Large intestine (tissue), 3 donors: ENCODE data around the gene SETD7. TPM values are rescaled to one million over a fixed set of nuclear protein-coding genes. Genes with fewer than 3 reads are reported as not detected.

Experiments
- DNase-seq, 2 donors: peaks; one replicate each; pipeline versions ENCODE4 v3.0.0 to v3.0.0-alpha.2; 2013
- H3K27ac ChIP-seq: one replicate; pipeline ENCODE4 v1.5.1; 2013; ENCODE audit warnings: low read length
- H3K27me3 ChIP-seq: 2 replicates; pipeline ENCODE4 v1.6.1; 2013; ENCODE audit warnings: low read length; ENCODE audit not compliant: control insufficient read depth, insufficient read depth
- H3K36me3 ChIP-seq: 2 replicates; pipeline ENCODE4 v1.6.1; 2013; ENCODE audit warnings: low read length; ENCODE audit not compliant: control insufficient read depth, insufficient read depth
- H3K4me1 ChIP-seq: one replicate; pipeline ENCODE4 v1.6.1; 2013; ENCODE audit warnings: low read length; ENCODE audit not compliant: control insufficient read depth, insufficient read depth
- H3K4me3 ChIP-seq: one replicate; pipeline ENCODE4 v1.5.1; 2013; ENCODE audit warnings: low read length
- H3K9me3 ChIP-seq: one replicate; pipeline ENCODE4 v1.6.1; 2013; ENCODE audit warnings: mild to moderate bottlenecking, low read depth, low read length, moderate library complexity; ENCODE audit not compliant: control insufficient read depth
- WGBS: methylation state at CpG from one replicate; pipeline ENCODE4 v1.1.5; 2013; ENCODE audit warnings: low lambda C conversion rate; ENCODE audit not compliant: insufficient coverage; 5-methylcytosine and 5-hydroxymethylcytosine counted together
- polyA plus RNA-seq: library from polyadenylated mRNA; unstranded; fragments of 120-200 nt; gene quantifications from one replicate; pipeline ENCODE4 v1.2.1, GENCODE V29; 2013

Gene SETD7
- polyA plus RNA-seq, 1 donor: 6.1 TPM

DNA sequence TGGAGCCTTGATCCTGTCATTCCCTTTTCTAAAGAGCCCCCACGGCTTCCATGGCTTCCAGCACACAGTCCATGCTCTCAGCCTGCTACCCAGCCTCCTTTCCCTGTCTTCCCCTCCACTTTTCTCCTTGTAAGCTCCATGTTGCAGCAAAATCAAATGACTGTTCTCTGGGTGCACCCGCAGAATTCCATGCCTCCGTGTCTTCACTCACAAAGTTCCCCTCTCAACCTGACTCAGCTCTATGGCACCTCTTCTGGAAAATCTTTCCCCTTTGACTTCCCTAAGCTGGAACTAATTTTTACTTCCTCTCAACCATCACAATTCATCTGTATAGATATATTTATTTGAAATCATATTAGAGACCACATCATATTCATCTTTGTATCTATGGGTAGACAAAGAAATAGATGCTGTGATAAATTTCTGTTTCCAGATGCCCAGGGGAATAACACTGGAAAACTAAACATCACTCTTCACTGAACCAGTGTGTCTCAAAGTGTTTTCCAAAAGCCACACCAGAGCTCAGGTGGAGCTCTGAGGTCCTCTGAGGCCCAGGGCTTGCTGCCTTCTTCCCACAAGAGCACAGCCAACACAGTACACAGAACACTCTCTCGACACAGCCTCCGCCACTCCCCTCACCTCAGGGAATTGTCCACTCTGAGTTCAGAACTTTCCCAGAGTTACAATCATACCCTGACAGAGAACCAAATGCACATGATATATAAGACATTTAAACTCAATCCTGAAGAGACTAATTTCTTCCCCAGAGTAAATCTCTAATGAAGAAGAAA, 3.3 kb downstream of the SETD7 start:
- Histone ChIP-seq H3K4me1 (peaks cover 3% of the 10 kb centered on the region), H3K27me3 (peaks cover 31% of the 10 kb centered on the region), H3K4me3 (no peak overlapping the region), H3K9me3 (peaks cover 4% of the 10 kb centered on the region), H3K27ac (no peak overlapping the region), H3K36me3 (no peaks in the 10 kb centered on the region)
- DNase-seq: no peak
- 80% methylated on average over 1 of the region's 5 CpGs for WGBS

DNA sequence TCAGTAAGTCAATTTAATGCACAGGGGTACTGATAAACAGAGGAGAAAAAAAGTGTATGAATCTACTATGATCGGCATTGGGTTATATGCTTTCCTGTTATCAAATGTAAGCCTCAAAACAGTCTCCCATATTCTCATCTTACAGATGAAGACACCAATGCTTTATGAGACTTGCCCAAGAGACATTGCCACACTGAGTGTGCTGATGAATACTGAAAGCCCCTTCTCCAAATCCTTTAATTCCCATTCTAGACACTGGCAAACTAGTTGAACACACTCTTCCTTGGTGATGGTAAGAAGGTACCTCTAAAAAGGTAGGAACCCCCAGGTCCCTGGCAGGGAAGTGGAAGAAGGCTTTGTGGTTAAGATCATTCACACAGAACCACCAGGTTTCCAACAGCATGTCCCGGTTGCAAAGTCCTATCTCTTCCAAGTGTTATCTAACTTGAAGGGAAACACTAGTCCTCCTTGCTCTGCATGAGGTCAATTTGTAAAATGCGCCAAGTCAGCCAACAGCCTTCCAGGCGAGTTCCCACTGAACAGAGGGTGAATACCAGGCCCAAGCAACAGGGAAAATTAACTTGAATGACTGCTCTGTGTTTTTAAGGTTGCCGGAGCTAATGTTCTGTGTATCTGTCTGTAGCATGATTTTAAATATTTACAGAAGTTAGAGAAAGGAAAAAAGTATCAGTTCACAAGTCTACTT, 5.1 kb downstream of the SETD7 start:
- H3K27ac ChIP-seq: no peak overlapping the region
- no peaks in the 10 kb centered on the region for H3K9me3 ChIP-seq
- H3K27me3 ChIP-seq: peaks cover 17% of the 10 kb centered on the region
- no peak overlapping the region for H3K4me3 ChIP-seq
- no peaks in the 10 kb centered on the region for H3K4me1 ChIP-seq
- peaks cover 2% of the 10 kb centered on the region for H3K36me3 ChIP-seq
- peak; percentile 16 to 60 for DNase-seq
- WGBS: 100% methylated on average over 1 of the region's 5 CpGs

DNA sequence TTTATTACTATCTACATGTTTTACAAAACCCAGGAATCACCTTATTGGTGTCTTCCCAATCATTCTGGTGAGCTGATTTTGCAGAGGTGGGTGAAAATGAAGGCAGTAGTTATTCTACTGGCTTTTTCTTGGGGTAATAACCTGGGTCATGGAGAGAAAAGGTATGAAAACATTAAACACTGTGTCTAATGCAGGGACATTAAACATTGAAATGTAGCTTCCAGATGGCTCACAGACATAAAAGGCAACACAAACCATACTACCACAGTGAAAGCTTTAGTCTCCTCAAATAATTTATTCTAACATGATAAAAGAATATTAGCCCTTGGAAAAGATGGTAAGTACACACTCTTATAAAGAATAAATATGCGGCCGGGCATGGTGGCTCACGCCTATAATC, 8.0 kb downstream of the SETD7 start:
- peaks cover 2% of the 10 kb centered on the region for H3K36me3 ChIP-seq
- WGBS: no CpG with 5 or more reads among the region's 3 CpGs
- H3K27me3 ChIP-seq: peaks cover 8% of the 10 kb centered on the region
- DNase-seq: no peak
- no peak overlapping the region for H3K4me3 ChIP-seq
- H3K9me3 ChIP-seq: no peaks in the 10 kb centered on the region
- H3K4me1 ChIP-seq: no peaks in the 10 kb centered on the region
- no peak overlapping the region for H3K27ac ChIP-seq

DNA sequence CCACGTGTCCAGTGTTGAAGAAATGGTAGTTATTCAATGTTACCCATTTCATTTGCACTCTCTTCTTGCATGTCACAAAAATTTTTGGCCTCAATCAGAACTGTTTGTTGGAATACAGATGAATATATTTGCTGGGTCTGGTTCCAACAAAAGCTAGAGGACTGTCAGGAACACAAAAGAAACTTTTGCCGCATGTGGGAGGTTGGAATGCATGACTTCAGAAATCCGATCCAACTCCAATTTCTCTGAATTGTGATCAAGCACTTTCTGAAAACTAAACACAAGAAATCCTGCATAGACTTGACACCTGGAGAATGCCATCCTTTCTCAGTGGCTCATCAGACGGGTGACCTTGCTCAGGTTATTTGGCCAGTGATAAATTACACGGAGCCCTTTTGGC, 15.4 kb downstream of the SETD7 start:
- no peaks in the 10 kb centered on the region for H3K36me3 ChIP-seq
- no CpG with 5 or more reads among the region's 5 CpGs for WGBS
- H3K4me1 ChIP-seq: no peaks in the 10 kb centered on the region
- H3K27ac ChIP-seq: no peak overlapping the region
- H3K9me3 ChIP-seq: no peaks in the 10 kb centered on the region
- no peak overlapping the region for H3K4me3 ChIP-seq
- no peaks in the 10 kb centered on the region for H3K27me3 ChIP-seq
- no peak for DNase-seq

DNA sequence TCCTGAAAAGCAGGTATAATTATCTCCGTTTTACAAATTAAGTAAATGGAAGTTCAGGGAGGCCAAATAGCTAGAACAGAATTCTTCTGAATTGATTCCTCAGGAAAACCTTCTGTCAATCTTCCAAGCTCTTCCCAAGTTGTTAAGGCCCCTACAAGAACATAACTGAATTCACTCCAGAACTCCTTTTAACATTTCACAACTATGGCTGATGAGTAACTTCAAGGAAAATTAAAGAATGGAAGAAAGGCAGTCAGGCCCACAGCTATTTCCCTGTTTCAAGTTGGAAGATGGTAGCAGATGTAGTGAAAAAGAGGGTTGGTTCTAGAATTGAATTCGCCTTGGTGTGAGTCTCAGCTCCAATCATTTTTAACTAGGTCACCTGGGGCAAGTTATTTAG, 15.9 kb downstream of the SETD7 start:
- 100% methylated on average over 1 of the region's 2 CpGs for WGBS
- H3K4me1 ChIP-seq: no peaks in the 10 kb centered on the region
- no peaks in the 10 kb centered on the region for H3K9me3 ChIP-seq
- H3K27ac ChIP-seq: no peak overlapping the region
- H3K36me3 ChIP-seq: no peaks in the 10 kb centered on the region
- H3K4me3 ChIP-seq: no peak overlapping the region
- no peaks in the 10 kb centered on the region for H3K27me3 ChIP-seq
- DNase-seq: no peak

DNA sequence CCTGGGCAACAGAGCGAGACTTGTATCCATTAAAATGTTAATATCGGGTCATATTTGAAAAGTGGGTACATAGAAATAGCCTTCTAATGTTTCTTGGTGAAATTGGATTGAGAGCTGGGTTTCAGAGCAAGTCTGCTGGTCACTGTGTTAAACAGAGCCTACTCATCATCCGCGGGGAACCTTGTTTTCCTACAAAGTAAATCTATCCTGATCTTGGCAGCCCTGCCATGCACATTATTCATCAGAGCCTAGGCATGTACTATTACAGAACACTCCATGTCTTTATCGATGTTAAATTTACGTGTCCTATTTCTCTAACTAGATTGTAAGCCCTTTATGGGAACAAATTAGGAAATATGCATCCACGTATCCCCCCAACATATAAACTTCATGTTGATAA, 18.7 kb downstream of the SETD7 start:
- H3K27me3 ChIP-seq: no peaks in the 10 kb centered on the region
- H3K9me3 ChIP-seq: no peaks in the 10 kb centered on the region
- no peaks in the 10 kb centered on the region for H3K36me3 ChIP-seq
- 100% methylated on average over 3 of the region's 7 CpGs for WGBS
- no peaks in the 10 kb centered on the region for H3K4me1 ChIP-seq
- no peak overlapping the region for H3K4me3 ChIP-seq
- H3K27ac ChIP-seq: no peak overlapping the region
- no peak for DNase-seq

DNA sequence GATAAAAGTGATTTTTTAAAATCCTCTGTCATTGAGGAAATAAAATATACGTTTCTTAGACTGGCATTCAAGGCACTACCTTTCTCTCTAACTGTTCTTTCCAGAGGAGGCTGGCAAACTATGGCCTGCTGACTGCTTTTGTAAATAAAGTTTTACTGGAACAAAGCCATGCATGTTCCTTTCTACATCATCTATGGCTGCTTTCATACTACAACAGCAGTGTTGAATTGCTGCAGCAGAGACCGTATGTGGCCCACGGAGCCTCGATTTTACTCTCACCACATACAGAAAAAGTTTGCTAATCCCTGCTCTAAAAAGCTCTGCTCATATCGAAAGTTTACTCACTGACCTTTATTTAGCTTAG, 20.2 kb downstream of the SETD7 start:
- WGBS: no CpG with 5 or more reads among the region's 5 CpGs
- no peak for DNase-seq
- Histone ChIP-seq H3K9me3 (no peaks in the 10 kb centered on the region), H3K4me1 (no peaks in the 10 kb centered on the region), H3K4me3 (no peak overlapping the region), H3K27ac (no peak overlapping the region), H3K36me3 (no peaks in the 10 kb centered on the region), H3K27me3 (no peaks in the 10 kb centered on the region)

DNA sequence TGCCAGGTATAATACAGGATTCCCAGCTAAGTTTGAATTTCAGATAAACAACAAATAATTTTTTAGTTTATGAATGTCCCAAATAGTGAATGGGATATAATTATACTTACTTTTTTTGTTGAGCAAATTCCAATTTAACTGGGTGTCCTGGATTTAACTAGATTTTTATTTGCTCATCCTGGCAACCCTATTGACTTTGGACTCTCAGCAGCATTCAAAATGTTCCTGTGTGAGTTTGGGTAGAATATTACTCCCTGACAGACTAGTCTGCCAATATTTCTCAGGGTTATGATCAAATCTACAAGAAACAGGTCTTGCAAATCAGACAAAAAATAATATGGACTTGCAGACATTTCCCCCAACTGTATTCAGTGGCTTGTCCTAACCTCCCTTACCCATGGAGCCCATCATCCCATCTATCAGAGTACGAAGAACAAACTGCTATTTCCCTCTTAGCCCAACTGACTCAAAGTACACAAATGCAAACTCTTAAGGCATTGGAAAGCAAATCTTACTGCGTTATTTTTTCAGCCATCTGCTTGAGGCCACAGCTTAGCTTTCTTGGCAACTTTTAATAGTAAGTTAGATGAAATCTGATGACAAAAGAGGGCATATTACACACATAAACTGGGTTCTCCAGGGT, 20.7 kb downstream of the SETD7 start:
- Histone ChIP-seq H3K27me3 (no peaks in the 10 kb centered on the region), H3K4me1 (no peaks in the 10 kb centered on the region), H3K36me3 (no peaks in the 10 kb centered on the region), H3K4me3 (no peak overlapping the region), H3K9me3 (no peaks in the 10 kb centered on the region), H3K27ac (no peak overlapping the region)
- DNase-seq: no peak
- WGBS: 40% methylated on average over 1 of the region's 2 CpGs

DNA sequence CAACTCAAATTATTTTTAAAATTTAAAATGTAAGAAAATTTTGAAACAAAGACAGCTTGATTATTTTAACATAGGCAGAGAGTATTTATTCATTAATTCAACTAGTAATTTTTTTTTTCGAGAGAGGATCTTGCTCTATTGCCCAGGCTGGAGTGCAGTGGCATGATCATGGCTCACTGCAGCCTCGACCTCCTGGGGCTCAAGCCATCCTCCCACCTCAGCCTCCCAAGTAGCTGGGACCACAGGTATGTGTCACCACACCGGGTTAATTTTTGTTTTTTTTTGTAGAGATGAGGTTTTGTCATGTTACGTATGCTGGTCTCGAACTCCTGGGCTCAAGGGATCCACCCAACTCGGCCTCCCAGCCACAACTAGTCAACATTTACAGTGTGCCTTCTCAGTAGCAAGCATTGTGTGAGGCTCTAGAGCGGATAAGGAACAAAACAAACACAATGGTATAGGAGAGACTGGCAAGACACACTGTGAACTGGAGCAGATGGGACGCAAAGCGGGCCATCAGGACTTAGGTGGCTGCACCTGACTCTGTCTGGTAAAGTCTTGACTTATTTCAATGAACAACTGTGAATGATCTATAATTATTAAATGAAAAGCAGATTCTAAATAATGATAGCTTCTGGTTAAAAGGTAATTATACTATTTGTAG, 21.6 kb downstream of the SETD7 start:
- Histone ChIP-seq H3K4me1 (no peaks in the 10 kb centered on the region), H3K27ac (no peak overlapping the region), H3K9me3 (no peaks in the 10 kb centered on the region), H3K36me3 (no peaks in the 10 kb centered on the region), H3K4me3 (no peak overlapping the region), H3K27me3 (no peaks in the 10 kb centered on the region)
- DNase-seq: no peak
- no CpG with 5 or more reads among the region's 9 CpGs for WGBS

DNA sequence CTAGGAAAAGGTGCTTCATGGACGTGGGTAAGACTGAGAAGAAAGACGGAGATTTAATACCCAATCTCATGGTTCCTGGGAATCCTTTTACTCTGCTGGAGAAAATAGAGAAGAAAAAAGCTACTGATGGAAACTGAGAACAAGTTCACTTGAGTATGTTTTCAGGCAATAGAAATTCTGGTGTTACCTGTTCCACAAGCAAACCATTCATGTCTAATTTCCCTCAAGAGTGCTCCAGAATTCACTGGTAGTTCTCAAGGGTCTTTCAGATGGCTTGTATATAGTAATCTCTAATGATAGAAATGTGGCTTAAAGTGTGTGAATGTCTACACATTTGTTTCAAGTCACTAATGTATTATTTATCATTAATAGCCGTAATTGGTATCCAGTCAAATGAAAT, 22.5 kb downstream of the SETD7 start:
- Histone ChIP-seq H3K27ac (no peak overlapping the region), H3K36me3 (no peaks in the 10 kb centered on the region), H3K27me3 (no peaks in the 10 kb centered on the region), H3K4me3 (no peak overlapping the region), H3K9me3 (no peaks in the 10 kb centered on the region), H3K4me1 (no peaks in the 10 kb centered on the region)
- WGBS: 40% methylated on average over 2 of the region's 3 CpGs
- DNase-seq: no peak
